Activated T-helper 2 cell treated with anti-CD3 and anti-CD28 coated beads, Interferon-gamma antibody, Interleukin-2, Interleukin-4, amounts not matched to agents 10 μg/mL and 5 μg/mL and 100 μg/mL, durations not matched to agents 14 hours and 24 hours and 36 hours (primary cell): ENCODE measurements around the gene CCNYL1. TPM values are rescaled to one million over a fixed set of nuclear protein-coding genes. Genes with fewer than 3 reads are reported as not detected.
"Not testable (repeated sequence)": the region's sequence is repeated elsewhere in the genome, so short reads cannot be mapped to it uniquely, and the experiment has no call there.

Experiments
- DNase-seq: peaks from one replicate; pipeline ENCODE4 v3.0.0; 2021; ENCODE audit warnings: low spot score
- H3K27ac Mint-ChIP-seq: one replicate; pipeline ENCODE4 v1.8.0; 2021; ENCODE audit warnings: mixed read lengths
- H3K27me3 Mint-ChIP-seq: one replicate; pipeline ENCODE4 v1.8.0; 2021; ENCODE audit warnings: low read depth, mixed read lengths
- H3K36me3 Mint-ChIP-seq: one replicate; pipeline ENCODE4 v1.8.0; 2021; ENCODE audit warnings: low read depth, mixed read lengths
- H3K4me1 Mint-ChIP-seq: one replicate; pipeline ENCODE4 v1.8.0; 2021; ENCODE audit warnings: low read depth, mixed read lengths
- H3K4me3 Mint-ChIP-seq: one replicate; pipeline ENCODE4 v1.8.0; 2021; ENCODE audit warnings: low read depth, mild to moderate bottlenecking, moderate library complexity, mixed read lengths
- H3K9me3 Mint-ChIP-seq: one replicate; pipeline ENCODE4 v1.8.0; 2021; ENCODE audit warnings: mixed read lengths
- intact Hi-C: fragments of 100-400 bp; cut with micrococcal nuclease; formaldehyde crosslinking; loops from one replicate; pipeline ENCODE4 v1.15.1; 2023
- total RNA-seq: library from RNA; stranded (reverse); gene quantifications from 2 replicates; pipeline ENCODE4 v1.2.3, GENCODE V29; 2022

The CCNYL1 gene
- total RNA-seq, 1 donor from 2014 or later, result 8.2 TPM

- no peak for DNase-seq
- H3K36me3 Mint-ChIP-seq, result no peaks in the 10 kb centered on the region
- H3K9me3 Mint-ChIP-seq, result no peaks in the 10 kb centered on the region
- H3K27me3 Mint-ChIP-seq, result peaks cover 3% of the 10 kb centered on the region
- intact Hi-C loops, result no loop called here
- peaks cover 10% of the 10 kb centered on the region for H3K4me1 Mint-ChIP-seq
- H3K27ac Mint-ChIP-seq, result no peak overlapping the region
- H3K4me3 Mint-ChIP-seq, result no peak overlapping the region
These were observed 4.2 kb upstream of the CCNYL1 start for GRCh38 chr2:207706936-207707860.

- intact Hi-C loops, result loop anchor here (1.0 kb wide), 4 partner anchors 58 to 543 kb away; partner anchors contain the start of genes CREB1, IDH1 and METTL21A
- DNase-seq, result peak; percentile 50
- Mint-ChIP-seq H3K36me3 (peaks cover 4% of the 10 kb centered on the region), H3K9me3 (no peaks in the 10 kb centered on the region), H3K4me1 (peaks cover 21% of the 10 kb centered on the region), H3K4me3 (peak overlapping the region; percentile 96), H3K27ac (peak overlapping the region; percentile 70), H3K27me3 (no peaks in the 10 kb centered on the region)
These were observed 500 bp downstream of the CCNYL1 start for GRCh38 chr2:207711750-207712530.

- peaks cover 14% of the 10 kb centered on the region for H3K4me1 Mint-ChIP-seq
- no peak overlapping the region for H3K4me3 Mint-ChIP-seq
- H3K9me3 Mint-ChIP-seq, result no peaks in the 10 kb centered on the region
- H3K36me3 Mint-ChIP-seq, result peaks cover 4% of the 10 kb centered on the region
- DNase-seq, result no peak
- no peaks in the 10 kb centered on the region for H3K27me3 Mint-ChIP-seq
- intact Hi-C loops, result no loop called here
- H3K27ac Mint-ChIP-seq, result no peak overlapping the region
These were observed 4.6 kb downstream of the CCNYL1 start for GRCh38 chr2:207716056-207716455.

- Mint-ChIP-seq H3K4me3 (no peak overlapping the region), H3K36me3 (peaks cover 4% of the 10 kb centered on the region), H3K27ac (no peak overlapping the region), H3K9me3 (no peaks in the 10 kb centered on the region), H3K4me1 (peaks cover 8% of the 10 kb centered on the region), H3K27me3 (no peaks in the 10 kb centered on the region)
- no peak for DNase-seq
- intact Hi-C loops, result no loop called here
These were observed 7.1 kb downstream of the CCNYL1 start for GRCh38 chr2:207718521-207718920.

GRCh38 chr2:207719008-207719407, 7.6 kb downstream of the CCNYL1 start:
- DNase-seq, result no peak
- peaks cover 8% of the 10 kb centered on the region for H3K4me1 Mint-ChIP-seq
- intact Hi-C loops, result no loop called here
- H3K4me3 Mint-ChIP-seq, result no peak overlapping the region
- peaks cover 4% of the 10 kb centered on the region for H3K36me3 Mint-ChIP-seq
- H3K9me3 Mint-ChIP-seq, result no peaks in the 10 kb centered on the region
- no peaks in the 10 kb centered on the region for H3K27me3 Mint-ChIP-seq
- H3K27ac Mint-ChIP-seq, result no peak overlapping the region

GRCh38 chr2:207719655-207720054, 8.2 kb downstream of the CCNYL1 start:
- H3K36me3 Mint-ChIP-seq, H3K27me3 Mint-ChIP-seq, H3K27ac Mint-ChIP-seq, H3K4me1 Mint-ChIP-seq, DNase-seq, H3K4me3 Mint-ChIP-seq, intact Hi-C loops, H3K9me3 Mint-ChIP-seq: not testable (repeated sequence)

GRCh38 chr2:207720517-207721187, 9.2 kb downstream of the CCNYL1 start:
- Mint-ChIP-seq H3K4me1 (peaks cover 5% of the 10 kb centered on the region), H3K4me3 (no peak overlapping the region), H3K27ac (no peak overlapping the region), H3K9me3 (no peaks in the 10 kb centered on the region), H3K27me3 (no peaks in the 10 kb centered on the region), H3K36me3 (no peaks in the 10 kb centered on the region)
- intact Hi-C loops, result no loop called here
- DNase-seq, result no peak

GRCh38 chr2:207722773-207723424, 11.5 kb downstream of the CCNYL1 start:
- Mint-ChIP-seq H3K27me3 (no peaks in the 10 kb centered on the region), H3K27ac (peak overlapping the region; percentile 57), H3K4me1 (peaks cover 12% of the 10 kb centered on the region), H3K9me3 (no peaks in the 10 kb centered on the region), H3K4me3 (no peak overlapping the region), H3K36me3 (no peaks in the 10 kb centered on the region)
- DNase-seq, result no peak
- intact Hi-C loops, result no loop called here

GRCh38 chr2:207723425-207723787, 12.0 kb downstream of the CCNYL1 start:
- H3K4me3 Mint-ChIP-seq, H3K27ac Mint-ChIP-seq, H3K27me3 Mint-ChIP-seq, H3K9me3 Mint-ChIP-seq, DNase-seq, H3K36me3 Mint-ChIP-seq, intact Hi-C loops: not testable (repeated sequence)
- H3K4me1 Mint-ChIP-seq, result peaks cover 12% of the 10 kb centered on the region

- H3K27ac Mint-ChIP-seq, result no peak overlapping the region
- H3K4me1 Mint-ChIP-seq, result peaks cover 12% of the 10 kb centered on the region
- intact Hi-C loops, result no loop called here
- no peaks in the 10 kb centered on the region for H3K27me3 Mint-ChIP-seq
- no peaks in the 10 kb centered on the region for H3K36me3 Mint-ChIP-seq
- DNase-seq, result no peak
- no peak overlapping the region for H3K4me3 Mint-ChIP-seq
- H3K9me3 Mint-ChIP-seq, result no peaks in the 10 kb centered on the region
These were observed 12.7 kb downstream of the CCNYL1 start for GRCh38 chr2:207724113-207724512.

- no peak overlapping the region for H3K27ac Mint-ChIP-seq
- DNase-seq, result no peak
- no peaks in the 10 kb centered on the region for H3K27me3 Mint-ChIP-seq
- H3K36me3 Mint-ChIP-seq, result peaks cover 8% of the 10 kb centered on the region
- no peak overlapping the region for H3K4me3 Mint-ChIP-seq
- no peaks in the 10 kb centered on the region for H3K9me3 Mint-ChIP-seq
- H3K4me1 Mint-ChIP-seq, result peaks cover 10% of the 10 kb centered on the region
- intact Hi-C loops, result no loop called here
These were observed 14.6 kb downstream of the CCNYL1 start for GRCh38 chr2:207725873-207726578.

GRCh38 chr2:207727261-207727660, 15.8 kb downstream of the CCNYL1 start:
- intact Hi-C loops, result no loop called here
- DNase-seq, result no peak
- Mint-ChIP-seq H3K27ac (no peak overlapping the region), H3K9me3 (no peaks in the 10 kb centered on the region), H3K36me3 (peaks cover 8% of the 10 kb centered on the region), H3K4me1 (peaks cover 10% of the 10 kb centered on the region), H3K27me3 (no peaks in the 10 kb centered on the region), H3K4me3 (no peak overlapping the region)
